ENCODE results near the gene ZNF641.

The ZNF641 gene

GRCh38 chr12:48358937-48359513 lies 8.3 kb upstream of the ZNF641 start:
- Histone ChIP-seq H3K27me3 (replicated peaks; ENCODE audit: control insufficient read depth, insufficient read depth, low read length) (no peaks in the 10 kb centered on the region), H3K4me3 (replicated peaks; ENCODE audit: low read depth, low read length) (no peak overlapping the region), H3K36me3 (ENCODE audit: control insufficient read depth, insufficient read depth, low read length) (no peaks in the 10 kb centered on the region)
- no peak for DNase-seq (ENCODE audit: extremely low read depth, insufficient read length)
- TF ChIP-seq CTCF (IDR thresholded peaks at IDR 0.05; ENCODE audit: insufficient read depth, low read length, poor library complexity, severe bottlenecking): no peak

- no peak for TF ChIP-seq CTCF (IDR thresholded peaks at IDR 0.05; ENCODE audit: insufficient read depth, low read length, poor library complexity, severe bottlenecking)
- DNase-seq (ENCODE audit: extremely low read depth, insufficient read length): no peak
- H3K27me3 ChIP-seq (replicated peaks; ENCODE audit: control insufficient read depth, insufficient read depth, low read length): no peaks in the 10 kb centered on the region
- no peaks in the 10 kb centered on the region for H3K36me3 ChIP-seq (ENCODE audit: control insufficient read depth, insufficient read depth, low read length)
- no peak overlapping the region for H3K4me3 ChIP-seq (replicated peaks; ENCODE audit: low read depth, low read length)
These were observed 5.5 kb upstream of the ZNF641 start for GRCh38 chr12:48356041-48356768.

- H3K36me3 ChIP-seq (ENCODE audit: control insufficient read depth, insufficient read depth, low read length): peaks cover 3% of the 10 kb centered on the region; the same call in 1 of the 2 replicates
- TF ChIP-seq CTCF (IDR thresholded peaks at IDR 0.05; ENCODE audit: insufficient read depth, low read length, poor library complexity, severe bottlenecking): no peak
- no peak overlapping the region for H3K4me3 ChIP-seq (replicated peaks; ENCODE audit: low read depth, low read length)
- DNase-seq (ENCODE audit: extremely low read depth, insufficient read length): no peak
- H3K27me3 ChIP-seq (replicated peaks; ENCODE audit: control insufficient read depth, insufficient read depth, low read length): no peaks in the 10 kb centered on the region
These were observed 1.5 kb upstream of the ZNF641 start for GRCh38 chr12:48352157-48352760.

GRCh38 chr12:48351022-48351708 lies 446 bp upstream of the ZNF641 start:
- peak overlapping the region; percentile 87 for H3K4me3 ChIP-seq (replicated peaks; ENCODE audit: low read depth, low read length)
- H3K36me3 ChIP-seq (ENCODE audit: control insufficient read depth, insufficient read depth, low read length): peaks cover 5% of the 10 kb centered on the region
- no peak for TF ChIP-seq CTCF (IDR thresholded peaks at IDR 0.05; ENCODE audit: insufficient read depth, low read length, poor library complexity, severe bottlenecking)
- DNase-seq (ENCODE audit: extremely low read depth, insufficient read length): no peak
- H3K27me3 ChIP-seq (replicated peaks; ENCODE audit: control insufficient read depth, insufficient read depth, low read length): no peaks in the 10 kb centered on the region

- Histone ChIP-seq H3K27me3 (replicated peaks; ENCODE audit: control insufficient read depth, insufficient read depth, low read length) (no peaks in the 10 kb centered on the region), H3K4me3 (replicated peaks; ENCODE audit: low read depth, low read length) (no peak overlapping the region; the same call in 1 of the 2 replicates), H3K36me3 (ENCODE audit: control insufficient read depth, insufficient read depth, low read length) (peaks cover 7% of the 10 kb centered on the region)
- no peak for TF ChIP-seq CTCF (IDR thresholded peaks at IDR 0.05; ENCODE audit: insufficient read depth, low read length, poor library complexity, severe bottlenecking)
- DNase-seq (ENCODE audit: extremely low read depth, insufficient read length): no peak
These were observed 1.2 kb downstream of the ZNF641 start for GRCh38 chr12:48349471-48349870.

Measured in GM06990 (cell line).